PFSK-1 (cell line): Measurements from ENCODE around the gene TBCE.

Experiments used
- POLR2AphosphoS5 ChIP-seq: IDR thresholded peaks from 2 replicates; pipeline ENCODE4 v1.6.1; 2012; ENCODE audit warnings: low read depth, mild to moderate bottlenecking, control low read depth, low read length, moderate library complexity
- TAF1 ChIP-seq: IDR thresholded peaks from 2 replicates; pipeline ENCODE4 v1.6.1; 2012; ENCODE audit warnings: low read length, control low read depth, borderline replicate concordance; ENCODE audit not compliant: insufficient read depth
- TF ChIP-seq, protein P1 (sequence below), 2 experiments: IDR thresholded peaks; 2 replicates each; pipeline versions ENCODE4 v1.6.1 to v1.8.0; 2011 to 2012; ENCODE audit warnings: low read depth in 2 of 2, low read length in 2 of 2, control low read depth in 1 of 2, inconsistent platforms in 1 of 2, mild to moderate bottlenecking in 1 of 2, moderate library complexity in 1 of 2; ENCODE audit not compliant: insufficient read depth in 1 of 2

DNA sequence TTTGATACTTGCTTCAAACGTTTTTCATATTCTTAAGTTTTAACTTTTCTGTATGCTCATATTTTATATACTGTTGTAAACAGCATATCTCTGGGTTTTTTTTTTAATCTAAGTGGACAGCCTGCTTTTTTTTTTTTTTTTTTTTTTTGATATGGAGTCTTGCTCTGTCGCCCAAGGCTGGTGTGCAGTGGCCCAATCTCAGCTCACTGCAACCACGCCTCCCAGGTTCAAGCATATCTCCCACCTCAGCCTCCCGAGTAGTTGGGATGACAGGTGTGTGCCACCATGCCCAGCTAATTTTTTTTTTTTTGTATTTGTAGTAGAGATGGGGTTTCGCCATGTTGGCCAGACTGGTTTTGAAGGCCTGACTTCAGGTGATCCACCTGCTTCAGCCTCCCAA lies 1.2 kb downstream of the TBCE start:
- TF ChIP-seq POLR2AphosphoS5 (no peak), TAF1 (no peak)
- TF ChIP-seq, protein P1, sequence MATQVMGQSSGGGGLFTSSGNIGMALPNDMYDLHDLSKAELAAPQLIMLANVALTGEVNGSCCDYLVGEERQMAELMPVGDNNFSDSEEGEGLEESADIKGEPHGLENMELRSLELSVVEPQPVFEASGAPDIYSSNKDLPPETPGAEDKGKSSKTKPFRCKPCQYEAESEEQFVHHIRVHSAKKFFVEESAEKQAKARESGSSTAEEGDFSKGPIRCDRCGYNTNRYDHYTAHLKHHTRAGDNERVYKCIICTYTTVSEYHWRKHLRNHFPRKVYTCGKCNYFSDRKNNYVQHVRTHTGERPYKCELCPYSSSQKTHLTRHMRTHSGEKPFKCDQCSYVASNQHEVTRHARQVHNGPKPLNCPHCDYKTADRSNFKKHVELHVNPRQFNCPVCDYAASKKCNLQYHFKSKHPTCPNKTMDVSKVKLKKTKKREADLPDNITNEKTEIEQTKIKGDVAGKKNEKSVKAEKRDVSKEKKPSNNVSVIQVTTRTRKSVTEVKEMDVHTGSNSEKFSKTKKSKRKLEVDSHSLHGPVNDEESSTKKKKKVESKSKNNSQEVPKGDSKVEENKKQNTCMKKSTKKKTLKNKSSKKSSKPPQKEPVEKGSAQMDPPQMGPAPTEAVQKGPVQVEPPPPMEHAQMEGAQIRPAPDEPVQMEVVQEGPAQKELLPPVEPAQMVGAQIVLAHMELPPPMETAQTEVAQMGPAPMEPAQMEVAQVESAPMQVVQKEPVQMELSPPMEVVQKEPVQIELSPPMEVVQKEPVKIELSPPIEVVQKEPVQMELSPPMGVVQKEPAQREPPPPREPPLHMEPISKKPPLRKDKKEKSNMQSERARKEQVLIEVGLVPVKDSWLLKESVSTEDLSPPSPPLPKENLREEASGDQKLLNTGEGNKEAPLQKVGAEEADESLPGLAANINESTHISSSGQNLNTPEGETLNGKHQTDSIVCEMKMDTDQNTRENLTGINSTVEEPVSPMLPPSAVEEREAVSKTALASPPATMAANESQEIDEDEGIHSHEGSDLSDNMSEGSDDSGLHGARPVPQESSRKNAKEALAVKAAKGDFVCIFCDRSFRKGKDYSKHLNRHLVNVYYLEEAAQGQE (IDR thresholded peaks at IDR 0.05; ENCODE audit: insufficient read depth in 1 of 2, low read depth in 2 of 2, low read length in 2 of 2), result no peak
